ENCODE measurements around the gene PRR14L.
"Not testable (repeated sequence)": the region's sequence is repeated elsewhere in the genome, so short reads cannot be mapped to it uniquely, and the experiment has no call there.

PRR14L gene

DNA sequence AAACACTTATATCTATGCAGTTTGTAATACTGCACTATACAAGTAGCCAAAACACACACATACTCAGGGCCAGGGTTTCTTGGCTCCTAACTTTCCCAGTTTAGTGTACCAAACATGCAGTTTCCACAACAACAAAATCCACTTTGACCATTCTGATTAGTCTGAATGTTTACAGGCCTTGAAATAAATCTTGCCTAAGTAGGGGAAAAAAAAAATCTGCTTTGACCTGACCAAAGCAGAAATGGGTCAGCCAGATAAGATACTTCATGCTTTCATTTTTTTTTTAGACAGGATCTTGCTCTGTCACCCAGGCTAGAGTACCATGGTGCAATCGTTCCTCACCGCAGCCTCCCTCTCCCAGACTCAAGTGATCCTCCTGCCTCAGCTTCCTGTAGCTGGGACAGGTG is 10.1 kb downstream of the PRR14L start:
- no peak for DNase-seq

GRCh38 chr22:31738566-31738965 is 11.4 kb downstream of the PRR14L start:
- DNase-seq = no peak

DNA sequence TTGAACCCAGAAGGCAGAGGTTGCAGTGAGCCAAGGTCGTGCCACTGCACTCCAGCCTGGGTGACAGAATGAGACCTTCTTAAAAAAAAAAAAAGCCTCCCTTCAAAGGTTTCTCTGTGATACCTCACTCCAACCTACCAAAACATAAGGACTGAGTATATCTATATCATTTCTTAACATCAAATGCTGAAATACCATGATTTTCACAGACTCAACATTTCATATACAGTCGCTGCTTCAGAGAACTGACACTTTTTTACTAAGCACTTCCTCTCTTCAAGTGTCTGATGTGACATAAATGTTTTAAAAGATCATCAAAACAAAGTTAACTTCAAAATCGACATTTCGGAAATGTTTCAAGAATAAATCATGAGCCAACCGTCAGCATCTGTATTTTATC is 12.0 kb downstream of the PRR14L start:
- DNase-seq = no peak

DNA sequence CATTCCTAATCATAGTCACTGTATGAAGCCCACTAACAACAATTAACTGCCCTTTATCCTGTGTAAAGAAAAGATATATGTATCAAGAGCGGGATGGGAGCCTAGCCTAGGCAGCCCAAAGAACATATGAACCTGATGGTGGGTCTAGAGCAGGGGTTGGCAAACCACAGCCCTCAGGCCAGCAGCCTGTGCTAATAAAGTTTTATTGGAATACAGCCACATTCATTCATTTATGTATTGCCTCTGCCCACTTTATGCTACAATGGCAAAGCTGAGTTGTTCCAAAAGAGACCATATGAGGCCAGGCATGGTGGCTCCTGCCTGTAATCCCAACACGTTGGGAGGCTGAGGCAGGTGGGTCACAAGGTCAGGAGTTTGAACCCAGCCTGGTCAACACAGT is 13.5 kb downstream of the PRR14L start:
- no peak for DNase-seq

- no peak for DNase-seq
Observed at GRCh38 chr22:31734512-31734911, 15.4 kb downstream of the PRR14L start.

GRCh38 chr22:31733580-31734079 is 16.3 kb downstream of the PRR14L start:
- no peak for DNase-seq

- DNase-seq = no peak
Observed at GRCh38 chr22:31732089-31732829, 17.7 kb downstream of the PRR14L start.

DNA sequence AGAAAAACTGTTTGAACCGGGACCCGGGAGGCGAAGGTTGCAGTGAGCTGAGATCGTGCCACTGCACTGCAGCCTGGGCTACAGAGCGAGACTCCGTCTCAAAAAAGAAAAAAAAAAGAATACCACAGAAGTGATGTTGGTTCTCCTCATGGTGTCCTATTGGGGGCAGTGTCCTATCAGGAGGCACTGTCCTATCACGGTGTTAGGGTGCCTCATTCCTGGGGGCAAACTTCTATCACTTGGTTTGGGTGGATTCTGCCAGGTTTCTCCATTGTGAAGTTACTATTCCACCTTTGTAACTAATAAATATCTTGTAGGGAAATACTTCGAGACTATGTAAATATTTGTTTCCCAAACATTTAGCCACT is 19.6 kb downstream of the PRR14L start:
- no peak for DNase-seq

GRCh38 chr22:31728857-31729256 is 21.1 kb downstream of the PRR14L start:
- DNase-seq = no peak

- DNase-seq = no peak
Observed at GRCh38 chr22:31726692-31727091, 23.2 kb downstream of the PRR14L start.

- no peak for DNase-seq
Observed at GRCh38 chr22:31723723-31724122, 26.2 kb downstream of the PRR14L start.

- DNase-seq = no peak
Observed at GRCh38 chr22:31719850-31720471, 30.0 kb downstream of the PRR14L start.

DNA sequence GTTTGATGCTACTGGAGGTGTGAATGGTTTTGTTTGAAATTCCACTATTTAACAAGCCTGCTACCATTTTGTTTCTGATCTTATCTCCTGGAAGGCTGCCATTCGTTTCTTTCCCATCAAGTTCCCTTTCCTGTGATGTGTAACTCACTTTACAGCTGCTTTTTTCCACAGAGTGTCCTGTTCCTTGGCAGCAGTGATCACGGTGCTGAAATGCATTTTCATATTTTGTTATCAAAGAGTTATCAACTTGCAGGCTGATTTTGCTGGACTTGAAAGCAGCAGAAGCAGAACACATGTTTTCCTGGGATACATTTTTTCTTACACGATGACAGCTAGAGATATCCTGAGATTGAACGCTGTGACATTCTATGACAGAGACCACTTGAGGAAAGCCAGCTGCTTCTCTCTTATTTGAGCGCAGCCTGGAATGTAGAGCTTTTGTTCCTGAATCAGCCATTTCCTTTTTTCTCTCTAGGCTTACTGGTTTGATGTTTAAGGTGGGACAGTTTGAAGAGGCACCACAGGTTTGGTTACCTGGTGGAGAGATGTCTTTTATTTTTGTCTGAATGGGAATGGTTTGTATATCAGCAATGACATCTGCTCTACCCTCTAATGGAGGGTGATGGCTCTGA is 34.7 kb downstream of the PRR14L start:
- DNase-seq = no peak

- not testable (repeated sequence) for DNase-seq
Observed at GRCh38 chr22:31711226-31711625, 38.7 kb downstream of the PRR14L start.

DNA sequence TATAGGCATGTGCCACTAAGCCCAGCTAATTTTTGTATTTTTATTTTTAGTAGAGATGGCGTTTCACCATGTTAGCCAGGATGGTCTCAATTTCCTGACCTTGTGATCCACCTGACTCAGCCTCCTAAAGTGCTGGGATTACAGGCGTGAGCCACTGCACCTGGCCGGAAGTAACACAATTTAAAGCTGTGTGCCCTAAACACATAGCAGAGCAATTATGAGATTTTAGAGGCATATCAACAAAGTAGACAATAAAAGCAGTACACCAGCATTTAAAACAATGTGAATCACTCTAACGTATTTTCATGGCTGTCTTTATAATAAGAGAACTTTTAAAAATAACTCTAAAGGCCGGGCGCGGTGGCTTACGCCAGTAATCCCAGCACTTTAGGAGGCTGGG is 42.4 kb downstream of the PRR14L start:
- no peak for DNase-seq

DNA sequence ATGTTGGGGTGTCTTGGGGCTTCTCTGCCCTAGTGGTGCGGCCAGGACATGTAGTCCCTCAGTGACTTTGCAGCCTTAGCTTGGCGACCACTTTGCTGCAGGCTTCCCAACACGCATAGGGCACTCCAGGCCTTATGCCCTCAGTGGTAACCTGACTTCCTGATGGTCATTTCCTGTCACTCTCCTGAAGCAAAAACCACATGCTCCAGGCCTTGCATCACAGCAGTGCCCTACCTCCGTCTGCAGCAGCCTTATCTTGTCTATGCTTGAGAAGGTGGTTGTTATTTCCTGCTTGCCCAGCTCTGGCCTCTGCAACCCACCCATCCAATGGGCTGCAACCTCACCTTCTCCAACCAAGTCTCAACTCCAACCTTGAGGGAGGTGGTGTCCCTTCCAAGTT is 54.5 kb downstream of the PRR14L start:
- no peak for DNase-seq

GRCh38 chr22:31694046-31694445 is 55.9 kb downstream of the PRR14L start:
- DNase-seq = not testable (repeated sequence)

DNA sequence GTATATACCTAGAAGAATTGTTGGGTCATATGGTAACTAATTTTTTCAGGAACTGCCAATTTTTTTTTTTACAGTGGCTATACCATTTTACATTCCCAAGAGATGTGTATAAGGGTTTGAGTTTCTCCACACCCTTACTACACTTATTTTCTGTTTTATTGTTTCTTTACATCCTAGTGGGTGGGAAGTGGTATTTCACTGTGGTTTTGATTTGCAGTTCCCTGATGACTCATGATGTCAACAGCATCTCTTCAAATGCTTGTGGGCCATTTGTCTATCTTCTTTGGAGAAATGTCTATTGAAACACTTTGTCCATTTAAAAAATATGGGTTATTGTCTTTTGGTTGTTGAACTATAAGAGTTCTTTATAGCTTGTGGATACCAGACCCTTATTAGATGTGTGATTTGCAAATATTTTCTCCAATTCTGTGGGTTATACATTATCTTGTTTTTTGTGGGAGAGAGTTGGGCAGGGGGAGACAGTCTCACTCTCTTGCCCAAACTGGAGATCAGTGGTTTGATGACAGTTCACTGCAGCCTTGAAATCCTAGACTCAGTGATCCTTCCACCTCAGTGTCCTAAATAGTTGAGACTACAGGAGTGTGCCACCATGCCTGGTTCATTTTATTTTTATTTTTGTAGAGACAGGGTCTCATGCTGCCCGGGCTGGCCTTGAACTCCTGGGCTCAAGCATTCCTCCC is 57.6 kb downstream of the PRR14L start:
- peak in 1 of 2 donors; percentile 19 for DNase-seq

DNA sequence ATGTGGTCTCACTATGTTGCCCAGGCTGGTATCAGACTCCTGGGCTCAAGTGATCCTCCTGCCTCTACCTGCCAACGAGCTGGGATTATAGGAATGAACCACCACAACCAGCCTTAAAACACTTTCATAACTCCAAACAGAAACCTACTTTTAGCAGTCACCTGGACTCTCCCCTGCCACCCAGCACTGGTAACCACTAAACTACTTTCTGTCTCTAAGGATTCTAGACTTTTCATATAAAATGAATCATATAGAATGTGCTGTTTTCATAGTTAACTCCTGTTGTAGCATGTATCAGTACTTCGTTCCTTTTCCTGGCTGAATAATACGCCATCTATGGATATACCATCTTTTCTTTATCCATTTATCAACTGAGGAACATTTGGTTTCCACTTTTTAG is 58.5 kb downstream of the PRR14L start:
- no peak for DNase-seq

- DNase-seq = no peak
Observed at GRCh38 chr22:31683181-31684105, 66.5 kb downstream of the PRR14L start.

DNA sequence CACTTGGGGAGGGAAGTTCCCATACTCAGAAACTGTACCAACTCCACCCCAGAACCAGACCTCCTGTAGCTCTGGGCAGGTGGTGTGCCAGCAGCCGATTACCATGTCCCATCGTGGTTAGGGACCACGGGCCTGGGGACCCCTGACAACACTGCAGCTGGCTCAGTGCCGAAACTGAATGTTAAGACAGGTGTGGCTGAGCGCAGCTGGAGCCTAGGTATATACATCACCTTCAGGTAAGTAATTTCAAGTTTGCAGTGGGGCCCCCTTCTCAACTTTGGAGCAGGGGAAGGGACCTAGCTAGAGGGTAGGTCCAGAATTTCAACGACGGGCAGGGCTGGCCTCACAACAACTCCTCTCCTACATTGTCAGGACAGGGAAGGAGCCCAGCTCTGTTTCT is 67.2 kb downstream of the PRR14L start:
- DNase-seq = no peak

All from CD4-positive, alpha-beta T cell treated with Interleukin-1 beta for 1 hour (primary cell).